Panc1 (cell line): Measurements from ENCODE around the gene GLIPR1L1. TPM values are rescaled to one million over a fixed set of nuclear protein-coding genes. Genes with fewer than 3 reads are reported as not detected.

Experiments used
- ATAC-seq: fragments of 200-7000 bp; cut with Tn5 transposase; 2 replicates; pipeline ENCODE4 v1.9.1; 2020; ENCODE audit warnings: mild to moderate bottlenecking, moderate library complexity
- BruUV-seq: library from RNA; stranded (reverse); fragments of 400-500 nt; replicated peaks from 2 replicates; lab custom pipeline; 2021; lab: Mats Ljungman, UMichigan
- CTCF ChIA-PET: fragments of 300-600 bp; sonication (Branson Sonifier 250); formaldehyde crosslinking; loops from one replicate; lab custom pipeline; 2022; ENCODE audit warnings: antibody characterized with exemption; lab: Charles Lee
- POLR2A ChIA-PET: fragments of 300-600 bp; sonication (Branson Sonifier 250); formaldehyde crosslinking; loops from one replicate; lab custom pipeline; 2022; ENCODE audit warnings: antibody characterized with exemption; lab: Charles Lee
- DNase-seq: peaks from one replicate; pipeline ENCODE4 v3.0.0-alpha.2; 2010; ENCODE audit warnings: low read depth, low spot score
- H3K27ac ChIP-seq: 2 replicates; pipeline ENCODE4 v1.5.1; 2011; ENCODE audit warnings: mild to moderate bottlenecking, low read length, inconsistent platforms
- H3K27me3 ChIP-seq: fragments of 200-500 bp; sonication (Bioruptor generic); 2 replicates; pipeline ENCODE4 v1.6.0; 2014; ENCODE audit warnings: low read length, inconsistent platforms; ENCODE audit not compliant: control insufficient read depth, insufficient read depth
- H3K36me3 ChIP-seq: fragments of 200-500 bp; sonication (Bioruptor generic); 2 replicates; pipeline ENCODE4 v1.5.1; 2014; ENCODE audit warnings: inconsistent platforms, mild to moderate bottlenecking, low read length, moderate library complexity; ENCODE audit not compliant: control insufficient read depth, insufficient read depth
- H3K4me1 ChIP-seq: 2 replicates; pipeline ENCODE4 v1.5.1; 2011; ENCODE audit warnings: inconsistent platforms, mild to moderate bottlenecking, low read length, moderate library complexity; ENCODE audit not compliant: control insufficient read depth, insufficient read depth
- H3K4me3 ChIP-seq, 2 experiments: 2 replicates each; pipeline ENCODE4 v1.5.1; 2011 to 2012; ENCODE audit warnings: low read depth in 2 of 2, low read length in 2 of 2, mild to moderate bottlenecking in 2 of 2, inconsistent platforms in 1 of 2, moderate library complexity in 1 of 2
- H3K9me3 ChIP-seq: fragments of 200-500 bp; sonication (Bioruptor generic); 2 replicates; pipeline ENCODE4 v1.5.1; 2014; ENCODE audit warnings: low read depth, mild to moderate bottlenecking, inconsistent platforms, low read length, moderate library complexity; ENCODE audit not compliant: control insufficient read depth, insufficient read depth
- CTCF ChIP-seq: fragments of 450-650 bp; IDR thresholded peaks from 2 replicates; pipeline ENCODE4 v1.5.1; 2017; ENCODE audit warnings: mild to moderate bottlenecking
- POLR2AphosphoS5 ChIP-seq: IDR thresholded peaks from 2 replicates; pipeline ENCODE4 v1.6.1; 2012; ENCODE audit warnings: mild to moderate bottlenecking, low read depth, low read length, moderate library complexity
- REST ChIP-seq, 2 experiments: IDR thresholded peaks; 2 replicates each; pipeline ENCODE4 v1.6.1; 2011 to 2012; ENCODE audit warnings: low read depth in 2 of 2, control low read depth in 1 of 2, low read length in 1 of 2, mild to moderate bottlenecking in 1 of 2, moderate library complexity in 1 of 2; ENCODE audit not compliant: insufficient read depth in 1 of 2
- SIN3A ChIP-seq: IDR thresholded peaks from 2 replicates; pipeline ENCODE4 v1.6.1; 2012; ENCODE audit warnings: low read depth, mild to moderate bottlenecking, low read length, moderate library complexity, borderline replicate concordance; ENCODE audit not compliant: insufficient read depth
- TCF7L2 ChIP-seq: IDR thresholded peaks from 2 replicates; pipeline ENCODE4 v1.6.1; 2011; ENCODE audit warnings: mild to moderate bottlenecking, low read depth, low read length, inconsistent platforms
- in situ Hi-C: cut with HindIII; loops from 2 replicates; pipeline ENCODE4 v1.10.0; 2016; ENCODE audit warnings: low sequenced_read_pairs, low pct_unique_long_range_greater_than_20kb
- intact Hi-C: fragments of 100-400 bp; cut with micrococcal nuclease; formaldehyde crosslinking; loops from one replicate; pipeline ENCODE4 v1.10.0; 2022; ENCODE audit not compliant: unreplicated experiment
- total RNA-seq: library from RNA; stranded (reverse); gene quantifications from one replicate; pipeline ENCODE4 v1.2.1, GENCODE V29; 2021; ENCODE audit not compliant: unreplicated experiment

GLIPR1L1 gene
- total RNA-seq, 1 experiment from 2014 or later, result not detected

- Histone ChIP-seq H3K27ac (no peak overlapping the region), H3K9me3 (no peaks in the 10 kb centered on the region; the same call in 1 of the 2 replicates), H3K4me3 (no peak overlapping the region), H3K36me3 (no peaks in the 10 kb centered on the region), H3K4me1 (no peaks in the 10 kb centered on the region), H3K27me3 (no peaks in the 10 kb centered on the region)
- ChIA-PET POLR2A (no interaction called here), CTCF (interaction anchor here (0.6 kb wide), 1 partner anchor 347 kb away, joined by 3 read pairs; no protein-coding TSS in a partner anchor)
- in situ Hi-C loops (no loop called here), intact Hi-C loops (no loop called here)
- no TSS peak for BruUV-seq
- no peak for TF ChIP-seq SIN3A
- ATAC-seq (no peak), DNase-seq (no peak)
These were observed 73.2 kb downstream of the GLIPR1L1 start for GRCh38 chr12:75407683-75408082.

DNA sequence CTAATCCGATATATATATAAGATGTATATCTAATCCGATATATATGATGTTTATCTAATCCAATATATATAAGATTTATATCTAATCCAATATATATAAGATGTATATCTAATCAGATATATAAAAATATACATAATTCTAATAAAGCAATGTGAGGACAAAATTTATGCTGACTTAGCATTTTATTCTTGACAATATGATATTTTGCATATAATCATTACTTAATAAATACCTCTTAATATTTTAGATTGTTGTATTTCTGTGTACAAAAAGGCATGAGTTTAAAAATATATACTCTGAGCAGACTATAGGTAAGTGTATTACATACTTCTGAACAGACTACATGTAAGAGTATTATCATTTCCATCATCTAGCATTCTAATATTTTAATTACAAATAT is 75.4 kb downstream of the GLIPR1L1 start:
- H3K9me3 ChIP-seq, result no peaks in the 10 kb centered on the region; the same call in 1 of the 2 replicates
- CTCF ChIA-PET, result no interaction called here
- no peaks in the 10 kb centered on the region for H3K36me3 ChIP-seq
- no peaks in the 10 kb centered on the region for H3K27me3 ChIP-seq
- TF ChIP-seq TCF7L2 (no peak), POLR2AphosphoS5 (no peak), SIN3A (no peak), CTCF (no peak), REST (IDR thresholded peaks at IDR 0.05; ENCODE audit: insufficient read depth in 1 of 2, low read depth in 2 of 2, low read length in 1 of 2) (no peak)
- ATAC-seq, result no peak
- no peak for DNase-seq
- no peaks in the 10 kb centered on the region for H3K4me1 ChIP-seq
- no peak overlapping the region for H3K4me3 ChIP-seq
- no TSS peak for BruUV-seq
- POLR2A ChIA-PET, result no interaction called here
- intact Hi-C loops (no loop called here), in situ Hi-C loops (no loop called here)
- H3K27ac ChIP-seq, result no peak overlapping the region

DNA sequence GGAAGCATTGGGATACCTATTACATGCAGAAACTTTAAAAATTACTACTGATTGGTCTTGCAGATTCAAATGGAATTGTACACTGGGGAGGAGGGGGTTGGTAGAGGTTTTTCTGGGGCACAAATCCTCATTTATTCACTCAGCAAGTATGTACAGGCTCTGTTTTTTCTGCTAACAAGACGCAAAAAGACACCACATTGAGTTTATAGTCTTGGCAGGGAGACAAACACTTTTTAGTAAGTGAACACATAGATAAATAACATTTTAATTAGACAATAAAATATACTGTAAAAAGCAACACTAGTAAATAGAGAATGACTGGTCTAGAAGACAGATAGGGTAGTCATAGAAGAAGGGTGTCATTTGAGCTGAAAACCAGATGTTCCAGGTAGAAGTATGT is 80.2 kb downstream of the GLIPR1L1 start:
- no peaks in the 10 kb centered on the region for H3K27me3 ChIP-seq
- H3K27ac ChIP-seq, result no peak overlapping the region
- no TSS peak for BruUV-seq
- POLR2A ChIA-PET, result interaction anchor here (0.6 kb wide), 1 partner anchor 489 kb away, joined by 3 read pairs; no protein-coding TSS in a partner anchor
- in situ Hi-C loops (no loop called here), intact Hi-C loops (no loop called here)
- ATAC-seq, result no peak
- no peaks in the 10 kb centered on the region for H3K9me3 ChIP-seq
- H3K36me3 ChIP-seq, result no peaks in the 10 kb centered on the region
- TF ChIP-seq SIN3A (no peak), TCF7L2 (no peak), REST (IDR thresholded peaks at IDR 0.05; ENCODE audit: insufficient read depth in 1 of 2, low read depth in 2 of 2, low read length in 1 of 2) (no peak), POLR2AphosphoS5 (no peak)
- CTCF ChIA-PET, result no interaction called here
- H3K4me3 ChIP-seq, result no peak overlapping the region
- DNase-seq, result no peak
- no peaks in the 10 kb centered on the region for H3K4me1 ChIP-seq
